C4-2B (cell line): Measurements from ENCODE around the gene CCL24.

Experiments used
- H3K27ac ChIP-seq: fragments of 450-650 bp; 2 replicates; pipeline ENCODE4 v1.5.1; 2017
- ZFX ChIP-seq: fragments of 450-650 bp; IDR thresholded peaks from 2 replicates; pipeline ENCODE4 v1.6.1; 2017
- TF ChIP-seq, protein P1 (sequence below): fragments of 450-650 bp; conservative IDR thresholded peaks from 2 replicates; pipeline ENCODE4 v1.5.1; 2017; ENCODE audit warnings: mild to moderate bottlenecking

Gene CCL24

DNA sequence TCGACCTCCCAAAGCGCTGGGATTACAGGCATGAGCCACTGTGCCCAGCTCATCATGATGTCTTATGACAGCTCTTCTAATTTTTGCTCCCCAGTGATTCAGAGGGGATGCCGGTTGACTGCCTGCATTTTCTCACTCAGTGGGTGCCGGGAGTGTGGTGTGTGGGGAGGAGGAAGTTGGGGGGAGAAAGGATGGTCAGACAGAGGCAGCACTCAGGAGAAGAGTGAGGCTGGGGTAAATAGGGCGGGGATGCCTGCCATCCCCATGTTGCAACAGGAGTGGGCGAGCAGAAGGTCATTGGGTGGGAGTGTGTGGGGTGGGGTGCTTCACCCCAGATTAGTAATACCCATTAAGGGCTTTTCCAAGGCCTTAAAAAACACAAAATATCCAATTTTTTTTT is 3.5 kb upstream of the CCL24 start:
- H3K27ac ChIP-seq, result no peak overlapping the region
- TF ChIP-seq, protein P1, sequence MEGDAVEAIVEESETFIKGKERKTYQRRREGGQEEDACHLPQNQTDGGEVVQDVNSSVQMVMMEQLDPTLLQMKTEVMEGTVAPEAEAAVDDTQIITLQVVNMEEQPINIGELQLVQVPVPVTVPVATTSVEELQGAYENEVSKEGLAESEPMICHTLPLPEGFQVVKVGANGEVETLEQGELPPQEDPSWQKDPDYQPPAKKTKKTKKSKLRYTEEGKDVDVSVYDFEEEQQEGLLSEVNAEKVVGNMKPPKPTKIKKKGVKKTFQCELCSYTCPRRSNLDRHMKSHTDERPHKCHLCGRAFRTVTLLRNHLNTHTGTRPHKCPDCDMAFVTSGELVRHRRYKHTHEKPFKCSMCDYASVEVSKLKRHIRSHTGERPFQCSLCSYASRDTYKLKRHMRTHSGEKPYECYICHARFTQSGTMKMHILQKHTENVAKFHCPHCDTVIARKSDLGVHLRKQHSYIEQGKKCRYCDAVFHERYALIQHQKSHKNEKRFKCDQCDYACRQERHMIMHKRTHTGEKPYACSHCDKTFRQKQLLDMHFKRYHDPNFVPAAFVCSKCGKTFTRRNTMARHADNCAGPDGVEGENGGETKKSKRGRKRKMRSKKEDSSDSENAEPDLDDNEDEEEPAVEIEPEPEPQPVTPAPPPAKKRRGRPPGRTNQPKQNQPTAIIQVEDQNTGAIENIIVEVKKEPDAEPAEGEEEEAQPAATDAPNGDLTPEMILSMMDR, result no peak
- no peak for TF ChIP-seq ZFX

DNA sequence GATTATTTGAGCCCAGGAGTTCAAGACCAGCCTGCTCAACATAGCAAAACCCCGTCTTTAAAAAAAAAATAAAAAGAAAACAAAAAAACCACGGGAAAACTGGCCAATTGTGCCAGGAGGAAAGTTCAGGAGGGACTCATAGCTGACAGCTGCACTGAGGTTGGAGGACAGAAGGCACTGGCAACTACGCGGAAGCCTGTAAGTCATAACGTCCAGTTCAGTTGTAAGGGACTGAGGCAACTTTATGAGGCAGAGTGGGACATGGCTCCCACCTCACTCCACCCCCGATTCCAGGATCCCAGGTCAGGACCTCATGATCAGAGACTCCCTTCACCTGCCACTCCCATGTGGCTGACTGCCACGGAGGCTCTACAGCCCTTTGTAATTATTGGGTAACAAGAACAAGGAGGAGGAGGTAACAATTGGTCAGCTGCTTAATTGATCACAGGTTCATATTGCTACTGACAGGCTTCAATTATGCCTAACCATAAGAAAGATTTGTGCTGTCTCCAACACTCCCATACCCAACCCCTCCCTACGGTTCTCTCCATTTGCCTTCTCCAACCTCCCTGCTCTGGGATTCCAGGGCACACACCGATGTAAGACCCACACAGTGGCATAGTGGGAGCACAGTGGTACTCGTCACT is 1.9 kb upstream of the CCL24 start:
- H3K27ac ChIP-seq, result no peak overlapping the region
- TF ChIP-seq, protein P1, result no peak
- no peak for TF ChIP-seq ZFX

DNA sequence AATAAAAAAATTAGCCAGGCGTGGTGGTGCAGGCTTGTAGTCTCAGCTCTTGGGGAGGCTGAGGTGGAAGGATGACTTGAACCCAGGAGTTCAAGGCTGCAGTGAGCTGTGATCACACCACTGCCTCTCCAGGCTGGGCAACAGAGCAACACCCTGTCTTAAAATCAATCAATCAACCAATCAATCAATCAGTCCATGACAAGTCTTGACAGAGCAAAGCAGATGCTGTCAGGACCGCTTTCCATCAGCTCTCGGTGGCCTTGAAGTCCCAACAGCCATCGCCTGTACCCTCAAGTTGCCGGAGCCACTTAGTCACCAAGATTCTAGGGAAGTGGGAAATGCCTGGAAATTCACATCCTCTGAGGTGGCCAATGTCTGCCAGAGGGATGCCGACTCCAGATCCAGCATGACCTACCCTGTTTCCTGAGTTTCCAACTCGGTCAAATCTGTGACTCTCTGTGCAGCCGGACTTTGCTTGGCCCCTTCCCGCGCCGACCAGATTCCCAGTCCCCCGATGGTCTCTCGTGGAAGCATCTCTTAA is 871 bp upstream of the CCL24 start:
- TF ChIP-seq ZFX, result no peak
- TF ChIP-seq, protein P1, result no peak
- no peak overlapping the region for H3K27ac ChIP-seq

DNA sequence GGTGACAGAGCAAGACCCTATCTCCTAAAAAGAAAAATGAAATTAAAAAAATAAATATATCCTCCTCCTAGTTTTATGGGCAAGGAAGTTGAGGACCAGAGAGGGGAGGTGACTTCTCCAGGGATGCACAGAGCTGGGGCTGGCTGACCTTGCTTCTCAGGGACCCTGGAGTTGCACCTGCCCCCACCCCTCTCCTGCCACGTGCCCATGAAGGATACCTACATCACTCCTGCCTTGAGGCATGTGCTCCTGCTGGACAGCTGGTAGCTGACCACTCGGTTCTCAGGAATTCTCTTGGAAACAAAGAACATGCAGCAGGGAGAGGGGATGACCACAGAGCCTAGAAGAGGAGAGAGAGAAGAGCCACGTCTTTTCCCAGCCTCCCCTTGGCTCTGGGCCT is 522 bp downstream of the CCL24 start:
- TF ChIP-seq, protein P1, result no peak
- no peak for TF ChIP-seq ZFX
- no peak overlapping the region for H3K27ac ChIP-seq

DNA sequence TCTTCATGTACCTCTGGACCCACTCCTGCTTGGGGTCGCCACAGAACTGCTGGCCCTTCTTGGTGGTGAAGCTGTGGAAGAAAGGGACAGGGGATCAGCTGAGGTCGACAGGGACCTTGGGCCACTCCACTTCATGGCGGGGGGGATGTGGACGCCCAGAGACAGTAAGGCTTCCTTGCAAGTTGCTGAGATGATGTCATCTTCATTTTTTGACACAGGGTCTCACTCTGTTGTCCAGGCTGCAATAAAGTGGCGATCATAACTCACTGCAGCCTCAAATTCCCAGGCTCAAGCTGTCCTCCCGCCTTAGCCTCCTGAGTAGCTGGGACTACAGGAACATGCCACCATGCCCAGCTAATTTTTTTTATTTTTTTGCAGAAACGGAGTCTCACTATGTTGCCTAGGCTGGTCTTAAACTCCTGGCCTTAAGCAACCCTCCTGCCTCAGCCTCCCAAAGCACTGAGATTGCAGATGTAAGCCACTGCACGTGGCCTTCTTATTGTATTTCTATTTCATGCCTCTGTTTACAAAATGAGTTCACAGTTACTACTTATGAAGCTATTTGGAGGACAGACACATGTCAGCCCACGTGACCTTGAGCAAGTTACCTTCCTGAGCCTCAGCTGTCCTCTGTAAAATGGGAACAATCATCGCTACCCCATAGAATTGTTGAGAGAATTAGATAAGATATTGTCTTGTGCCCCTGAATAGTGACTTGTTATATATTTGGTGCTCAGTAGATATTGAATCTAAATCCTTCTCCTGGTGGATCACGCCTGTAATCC is 1.5 kb downstream of the CCL24 start:
- H3K27ac ChIP-seq, result no peak overlapping the region
- TF ChIP-seq, protein P1, result no peak
- no peak for TF ChIP-seq ZFX

DNA sequence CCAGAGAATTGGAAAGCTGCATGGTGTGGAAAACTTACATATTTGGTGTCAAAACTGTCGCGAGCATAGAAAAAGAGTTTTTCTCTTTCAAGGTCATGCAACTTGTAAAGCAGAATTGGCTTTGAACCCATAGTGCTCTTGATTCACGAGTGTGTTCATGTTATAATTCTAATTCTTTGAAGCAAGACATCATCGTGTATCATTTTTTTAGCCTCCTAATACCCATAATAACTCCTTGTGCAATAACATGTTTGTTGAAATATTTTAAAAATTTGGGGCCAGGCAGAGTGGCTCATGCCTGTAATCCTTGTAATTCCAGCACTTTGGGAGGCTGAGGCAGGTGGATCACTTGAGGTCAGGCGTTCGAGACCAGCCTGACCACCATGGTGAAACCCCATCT is 4.2 kb downstream of the CCL24 start:
- no peak overlapping the region for H3K27ac ChIP-seq
- no peak for TF ChIP-seq ZFX
- TF ChIP-seq, protein P1, result no peak

GRCh38 chr7:75808106-75808505 is 5.5 kb downstream of the CCL24 start:
- no peak overlapping the region for H3K27ac ChIP-seq
- TF ChIP-seq ZFX, result no peak
- TF ChIP-seq, protein P1, result no peak
